Transverse colon (tissue), 4 donors: Measurements from ENCODE around the gene EPHA5.

Experiments
- CTCF ChIP-seq, 5 experiments: fragments of 200-600 bp in 3 of 5; fragments of 450-650 bp in 2 of 5; sonication (generic) in 3 of 5; IDR thresholded peaks; 1 replicate in 2 of 5; 2 replicates in 3 of 5; pipeline ENCODE4 v1.5.1; 2016 to 2017; ENCODE audit warnings: antibody characterized with exemption in 5 of 5, inconsistent platforms in 3 of 5, mild to moderate bottlenecking in 2 of 5, moderate library complexity in 1 of 5
- POLR2A ChIP-seq: fragments of 450-650 bp; IDR thresholded peaks from one replicate; pipeline ENCODE4 v1.6.1; 2016; ENCODE audit warnings: antibody characterized with exemption, mild to moderate bottlenecking, moderate library complexity
- POLR2AphosphoS5 ChIP-seq, 3 donors: sonication (generic); formaldehyde crosslinking; IDR thresholded peaks; one replicate each; pipeline ENCODE4 v1.6.1; 2016; ENCODE audit warnings: antibody characterized with exemption in 3 of 3

- TF ChIP-seq CTCF (IDR thresholded peaks at IDR 0.05): no peak
- TF ChIP-seq POLR2A: no peak
- no peak for TF ChIP-seq POLR2AphosphoS5 (IDR thresholded peaks at IDR 0.05)
Measured at GRCh38 chr4:65367306-65367705, 303.0 kb downstream of the EPHA5 start.
